Middle frontal gyrus (tissue), 1 donor: ENCODE measurements around the gene JPH4.

Source experiments
- DNase-seq: peaks from one replicate; pipeline ENCODE4 v3.0.0-alpha.2; 2015; ENCODE audit warnings: low spot score; ENCODE audit errors: extremely low spot score

JPH4 gene

GRCh38 chr14:23580152-23580926 lies 1.7 kb upstream of the JPH4 start:
- no peak for DNase-seq

- DNase-seq: no peak
Observed at GRCh38 chr14:23579739-23580138, 1.1 kb upstream of the JPH4 start.

GRCh38 chr14:23579311-23579630 lies 681 bp upstream of the JPH4 start:
- DNase-seq: no peak

GRCh38 chr14:23577710-23578392 lies 739 bp downstream of the JPH4 start:
- DNase-seq: no peak

- no peak for DNase-seq
Observed at GRCh38 chr14:23577004-23577681, 1.4 kb downstream of the JPH4 start.

- DNase-seq: no peak
Observed at GRCh38 chr14:23573384-23574015, 5.1 kb downstream of the JPH4 start.

GRCh38 chr14:23572836-23573235 lies 5.8 kb downstream of the JPH4 start:
- DNase-seq: no peak

GRCh38 chr14:23572524-23572828 lies 6.1 kb downstream of the JPH4 start:
- DNase-seq: no peak

- no peak for DNase-seq
Observed at GRCh38 chr14:23571701-23572523, 6.7 kb downstream of the JPH4 start.

GRCh38 chr14:23570806-23571483 lies 7.6 kb downstream of the JPH4 start:
- no peak for DNase-seq

- peak; percentile 65 for DNase-seq
Observed at GRCh38 chr14:23569443-23570151, 9.0 kb downstream of the JPH4 start.

- no peak for DNase-seq
Observed at GRCh38 chr14:23568600-23569331, 9.8 kb downstream of the JPH4 start.

- no peak for DNase-seq
Observed at GRCh38 chr14:23568021-23568599, 10.5 kb downstream of the JPH4 start.

GRCh38 chr14:23567186-23568020 lies 11.2 kb downstream of the JPH4 start, which contains the start of gene AP1G2:
TSS of gene AP1G2 (minus strand) at chr14:23567791. CDS start at chr14:23567314, 477 bp downstream.
- no peak for DNase-seq

- no peak for DNase-seq
Observed at GRCh38 chr14:23566778-23567185, 11.8 kb downstream of the JPH4 start.

GRCh38 chr14:23566112-23566777 lies 12.3 kb downstream of the JPH4 start:
- DNase-seq: no peak

GRCh38 chr14:23565626-23566025 lies 13.0 kb downstream of the JPH4 start:
- DNase-seq: no peak
